WTC11 (cell line): ENCODE measurements around the gene COL2A1. TPM values are rescaled to one million over a fixed set of nuclear protein-coding genes. Genes with fewer than 3 reads are reported as not detected.

ENCODE experiments used
- ATAC-seq: fragments of 200-7000 bp; cut with Tn5 transposase; 2 replicates; pipeline ENCODE4 v1.10.0; 2021; ENCODE audit warnings: mild to moderate bottlenecking, moderate library complexity
- CTCF ChIA-PET: fragments of 300-600 bp; sonication (Branson Sonifier 250); formaldehyde crosslinking; loops from one replicate; lab custom pipeline; 2021; ENCODE audit warnings: antibody characterized with exemption; lab: Charles Lee
- POLR2A ChIA-PET: fragments of 350-600 bp; sonication (Branson Sonifier 250); formaldehyde crosslinking; loops from one replicate; lab custom pipeline; 2021; ENCODE audit warnings: antibody characterized with exemption; lab: Charles Lee
- DNase-seq: peaks from one replicate; pipeline ENCODE4 v3.0.0; 2021; ENCODE audit warnings: low spot score
- H3K27ac Mint-ChIP-seq: 2 replicates; pipeline ENCODE4 v1.8.0; 2021; ENCODE audit warnings: mixed read lengths
- H3K27me3 Mint-ChIP-seq: 2 replicates; pipeline ENCODE4 v1.8.0; 2021; ENCODE audit warnings: low read depth, mild to moderate bottlenecking, moderate library complexity, mixed read lengths
- H3K36me3 Mint-ChIP-seq: 2 replicates; pipeline ENCODE4 v1.8.0; 2021; ENCODE audit warnings: mixed read lengths
- H3K4me1 Mint-ChIP-seq: 2 replicates; pipeline ENCODE4 v1.8.0; 2022; ENCODE audit warnings: mixed read lengths
- H3K4me3 Mint-ChIP-seq: 2 replicates; pipeline ENCODE4 v1.8.0; 2021; ENCODE audit warnings: mild to moderate bottlenecking, moderate library complexity, mixed read lengths
- H3K9me3 Mint-ChIP-seq: 2 replicates; pipeline ENCODE4 v1.8.0; 2021; ENCODE audit warnings: mixed read lengths
- ATF1 ChIP-seq: sonication (generic); formaldehyde crosslinking; IDR thresholded peaks from 2 replicates; pipeline ENCODE4 v1.8.1; 2023; ENCODE audit warnings: mild to moderate bottlenecking, moderate library complexity, missing genetic modification reagents
- CBFB ChIP-seq: sonication (generic); formaldehyde crosslinking; IDR thresholded peaks from 2 replicates; pipeline ENCODE4 v1.8.1; 2022; ENCODE audit warnings: mild to moderate bottlenecking, low read depth, missing genetic modification reagents
- ELF4 ChIP-seq: sonication (generic); formaldehyde crosslinking; IDR thresholded peaks from 2 replicates; pipeline ENCODE4 v1.8.1; 2022; ENCODE audit warnings: low read depth, mild to moderate bottlenecking, moderate library complexity, missing genetic modification reagents
- ESRRA ChIP-seq: sonication (generic); formaldehyde crosslinking; IDR thresholded peaks from 2 replicates; pipeline ENCODE4 v1.8.1; 2022; ENCODE audit warnings: mild to moderate bottlenecking, missing genetic modification reagents, borderline replicate concordance
- FOXP1 ChIP-seq: sonication (generic); formaldehyde crosslinking; IDR thresholded peaks from 2 replicates; pipeline ENCODE4 v1.8.0; 2022; ENCODE audit warnings: missing genetic modification reagents, mild to moderate bottlenecking, moderate library complexity, borderline replicate concordance
- GABPB1 ChIP-seq: sonication (generic); formaldehyde crosslinking; IDR thresholded peaks from 2 replicates; pipeline ENCODE4 v1.8.1; 2023; ENCODE audit warnings: mild to moderate bottlenecking, missing genetic modification reagents
- JAZF1 ChIP-seq: fragments of 250-450 bp; sonication (Bioruptor Pico); IDR thresholded peaks from 2 replicates; pipeline ENCODE4 v1.9.0; 2021; ENCODE audit warnings: moderate library complexity, mild to moderate bottlenecking, inconsistent platforms
- NFATC4 ChIP-seq: fragments of 250-450 bp; sonication (Bioruptor Pico); IDR thresholded peaks from 2 replicates; pipeline ENCODE4 v1.9.0; 2021; ENCODE audit warnings: mild to moderate bottlenecking
- NFE2L1 ChIP-seq: sonication (generic); formaldehyde crosslinking; IDR thresholded peaks from 2 replicates; pipeline ENCODE4 v1.8.1; 2023; ENCODE audit warnings: missing genetic modification reagents
- RORB ChIP-seq: fragments of 250-450 bp; sonication (Bioruptor Pico); IDR thresholded peaks from 2 replicates; pipeline ENCODE4 v1.9.0; 2021; ENCODE audit warnings: mild to moderate bottlenecking
- SP1 ChIP-seq: sonication (generic); formaldehyde crosslinking; conservative IDR thresholded peaks from 2 replicates; pipeline ENCODE4 v1.8.1; 2022; ENCODE audit warnings: missing genetic modification reagents
- ZNF232 ChIP-seq: sonication (generic); formaldehyde crosslinking; IDR thresholded peaks from 2 replicates; pipeline ENCODE4 v1.8.0; 2022; ENCODE audit warnings: mild to moderate bottlenecking, missing genetic modification reagents
- ZNF423 ChIP-seq: fragments of 250-450 bp; sonication (Bioruptor Pico); IDR thresholded peaks from 2 replicates; pipeline ENCODE4 v2.1.2; 2022; ENCODE audit warnings: mild to moderate bottlenecking, moderate library complexity
- total RNA-seq: library from RNA; stranded (reverse); gene quantifications from 3 replicates; pipeline ENCODE4 v1.2.3, GENCODE V29; 2021
- TF ChIP-seq, protein P1 (sequence below): sonication (generic); formaldehyde crosslinking; IDR thresholded peaks from 2 replicates; pipeline ENCODE4 v1.8.0; 2023; ENCODE audit warnings: missing genetic modification reagents
- TF ChIP-seq, protein P2 (sequence below): fragments of 250-450 bp; sonication (Bioruptor Pico); IDR thresholded peaks from 2 replicates; pipeline ENCODE4 v1.9.0; 2021; ENCODE audit warnings: moderate library complexity, mild to moderate bottlenecking, inconsistent platforms, borderline replicate concordance
- TF ChIP-seq, protein P3 (sequence below): sonication (generic); formaldehyde crosslinking; IDR thresholded peaks from 2 replicates; pipeline ENCODE4 v1.8.1; 2023; ENCODE audit warnings: mild to moderate bottlenecking, missing genetic modification reagents
- TF ChIP-seq, protein P4 (sequence below): sonication (generic); formaldehyde crosslinking; IDR thresholded peaks from 2 replicates; pipeline ENCODE4 v1.8.0; 2022; ENCODE audit warnings: mild to moderate bottlenecking, missing genetic modification reagents
- TF ChIP-seq, protein P5 (sequence below): sonication (generic); formaldehyde crosslinking; IDR thresholded peaks from 2 replicates; pipeline ENCODE4 v1.8.1; 2023; ENCODE audit warnings: mild to moderate bottlenecking, missing genetic modification reagents, moderate library complexity

COL2A1 gene
- total RNA-seq, 1 experiment from 2014 or later, result 20.9 TPM

DNA sequence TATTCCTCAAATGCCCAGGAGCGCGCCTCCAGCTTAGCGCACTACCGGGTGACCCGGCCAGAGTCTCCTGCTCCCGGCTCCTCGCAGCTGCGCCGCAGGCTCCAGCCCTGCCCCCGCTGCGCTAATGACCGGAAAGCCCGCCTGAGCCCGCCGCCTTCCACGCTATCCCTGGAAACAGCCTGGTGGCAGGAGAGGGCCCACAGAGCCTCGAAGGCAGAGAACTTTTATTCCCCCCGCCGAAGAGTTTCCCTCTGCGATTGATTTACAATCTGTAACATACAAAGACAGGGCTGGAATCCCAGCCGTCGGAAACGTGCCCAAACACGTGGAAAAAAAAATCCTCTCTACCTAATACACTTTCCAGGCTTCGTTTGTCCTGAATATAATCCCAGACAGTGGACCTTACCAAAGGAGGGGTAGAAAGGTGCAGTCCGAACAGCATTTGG lies 1.5 kb downstream of the COL2A1 start:
- no peaks in the 10 kb centered on the region for H3K36me3 Mint-ChIP-seq
- ChIA-PET POLR2A (interaction anchor here (1.0 kb wide), 1 partner anchor 32 kb away, joined by 3 read pairs; no protein-coding TSS in a partner anchor), CTCF (interaction anchor here (0.9 to 4.0 kb wide), 6 partner anchors 20 to 187 kb away, joined by 3 to 18 read pairs (median 6); partner anchors contain the start of genes TMEM106C and VDR)
- no peak overlapping the region for H3K27ac Mint-ChIP-seq
- TF ChIP-seq NFATC4 (CRISPR knock-in tag), result no peak
- TF ChIP-seq FOXP1 (CRISPR knock-in tag), result 0 out of 2 replicates have a peak, but pooled peaks have one; percentile 17
- TF ChIP-seq ZNF423 (CRISPR knock-in tag), result peak; percentile 34; the same call in 1 of the 2 replicates
- TF ChIP-seq SP1 (CRISPR knock-in tag), result no peak; the same call in 1 of the 2 replicates
- peak; percentile 44 for DNase-seq
- H3K4me3 Mint-ChIP-seq, result peak overlapping the region; percentile 81
- H3K9me3 Mint-ChIP-seq, result no peaks in the 10 kb centered on the region
- peaks cover 100% of the 10 kb centered on the region for H3K27me3 Mint-ChIP-seq
- ATAC-seq, result no peak
- H3K4me1 Mint-ChIP-seq, result peaks cover 67% of the 10 kb centered on the region

DNA sequence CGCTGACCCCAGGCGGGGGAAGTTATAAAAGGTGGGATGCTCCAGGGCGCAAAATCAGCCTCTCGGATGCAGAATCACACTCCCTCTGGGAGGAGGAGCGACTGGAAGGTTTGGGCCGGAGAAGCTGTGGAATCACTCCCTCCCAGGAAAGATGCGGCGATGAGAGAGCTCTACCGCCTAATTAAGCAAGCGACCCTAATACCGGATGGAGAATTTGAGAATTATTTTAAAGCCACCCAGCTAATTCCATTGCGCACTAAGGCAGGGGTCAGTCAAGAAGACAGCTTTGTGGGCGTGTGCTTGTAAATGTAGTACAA lies 1.9 kb downstream of the COL2A1 start:
- no peak for TF ChIP-seq GABPB1 (CRISPR knock-in tag)
- no peak for TF ChIP-seq JAZF1 (CRISPR knock-in tag)
- TF ChIP-seq ELF4 (CRISPR knock-in tag), result no peak
- TF ChIP-seq, protein P1, sequence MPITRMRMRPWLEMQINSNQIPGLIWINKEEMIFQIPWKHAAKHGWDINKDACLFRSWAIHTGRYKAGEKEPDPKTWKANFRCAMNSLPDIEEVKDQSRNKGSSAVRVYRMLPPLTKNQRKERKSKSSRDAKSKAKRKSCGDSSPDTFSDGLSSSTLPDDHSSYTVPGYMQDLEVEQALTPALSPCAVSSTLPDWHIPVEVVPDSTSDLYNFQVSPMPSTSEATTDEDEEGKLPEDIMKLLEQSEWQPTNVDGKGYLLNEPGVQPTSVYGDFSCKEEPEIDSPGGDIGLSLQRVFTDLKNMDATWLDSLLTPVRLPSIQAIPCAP (CRISPR knock-in tag), result no peak
- TF ChIP-seq, protein P2, sequence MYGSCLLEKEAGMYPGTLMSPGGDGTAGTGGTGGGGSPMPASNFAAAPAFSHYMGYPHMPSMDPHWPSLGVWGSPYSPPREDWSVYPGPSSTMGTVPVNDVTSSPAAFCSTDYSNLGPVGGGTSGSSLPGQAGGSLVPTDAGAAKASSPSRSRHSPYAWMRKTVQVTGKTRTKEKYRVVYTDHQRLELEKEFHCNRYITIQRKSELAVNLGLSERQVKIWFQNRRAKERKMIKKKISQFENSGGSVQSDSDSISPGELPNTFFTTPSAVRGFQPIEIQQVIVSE (CRISPR knock-in tag), result no peak
- no peak for TF ChIP-seq RORB (CRISPR knock-in tag)
- TF ChIP-seq ATF1 (CRISPR knock-in tag), result no peak
- TF ChIP-seq NFE2L1, result no peak
- no peak for TF ChIP-seq CBFB (CRISPR knock-in tag)
- TF ChIP-seq, protein P3, sequence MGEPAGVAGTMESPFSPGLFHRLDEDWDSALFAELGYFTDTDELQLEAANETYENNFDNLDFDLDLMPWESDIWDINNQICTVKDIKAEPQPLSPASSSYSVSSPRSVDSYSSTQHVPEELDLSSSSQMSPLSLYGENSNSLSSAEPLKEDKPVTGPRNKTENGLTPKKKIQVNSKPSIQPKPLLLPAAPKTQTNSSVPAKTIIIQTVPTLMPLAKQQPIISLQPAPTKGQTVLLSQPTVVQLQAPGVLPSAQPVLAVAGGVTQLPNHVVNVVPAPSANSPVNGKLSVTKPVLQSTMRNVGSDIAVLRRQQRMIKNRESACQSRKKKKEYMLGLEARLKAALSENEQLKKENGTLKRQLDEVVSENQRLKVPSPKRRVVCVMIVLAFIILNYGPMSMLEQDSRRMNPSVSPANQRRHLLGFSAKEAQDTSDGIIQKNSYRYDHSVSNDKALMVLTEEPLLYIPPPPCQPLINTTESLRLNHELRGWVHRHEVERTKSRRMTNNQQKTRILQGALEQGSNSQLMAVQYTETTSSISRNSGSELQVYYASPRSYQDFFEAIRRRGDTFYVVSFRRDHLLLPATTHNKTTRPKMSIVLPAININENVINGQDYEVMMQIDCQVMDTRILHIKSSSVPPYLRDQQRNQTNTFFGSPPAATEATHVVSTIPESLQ, result no peak
- no peak for TF ChIP-seq ZNF232 (CRISPR knock-in tag)
- TF ChIP-seq, protein P4, sequence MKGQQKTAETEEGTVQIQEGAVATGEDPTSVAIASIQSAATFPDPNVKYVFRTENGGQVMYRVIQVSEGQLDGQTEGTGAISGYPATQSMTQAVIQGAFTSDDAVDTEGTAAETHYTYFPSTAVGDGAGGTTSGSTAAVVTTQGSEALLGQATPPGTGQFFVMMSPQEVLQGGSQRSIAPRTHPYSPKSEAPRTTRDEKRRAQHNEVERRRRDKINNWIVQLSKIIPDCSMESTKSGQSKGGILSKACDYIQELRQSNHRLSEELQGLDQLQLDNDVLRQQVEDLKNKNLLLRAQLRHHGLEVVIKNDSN (CRISPR knock-in tag), result no peak
- TF ChIP-seq, protein P5, sequence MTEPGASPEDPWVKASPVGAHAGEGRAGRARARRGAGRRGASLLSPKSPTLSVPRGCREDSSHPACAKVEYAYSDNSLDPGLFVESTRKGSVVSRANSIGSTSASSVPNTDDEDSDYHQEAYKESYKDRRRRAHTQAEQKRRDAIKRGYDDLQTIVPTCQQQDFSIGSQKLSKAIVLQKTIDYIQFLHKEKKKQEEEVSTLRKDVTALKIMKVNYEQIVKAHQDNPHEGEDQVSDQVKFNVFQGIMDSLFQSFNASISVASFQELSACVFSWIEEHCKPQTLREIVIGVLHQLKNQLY, result no peak
- TF ChIP-seq ESRRA (CRISPR knock-in tag), result no peak
- Mint-ChIP-seq H3K36me3 (no peaks in the 10 kb centered on the region), H3K4me3 (peak overlapping the region; percentile 81), H3K9me3 (no peaks in the 10 kb centered on the region), H3K27ac (0 out of 2 replicates have a peak overlapping the region, but pooled peaks have one; percentile 49), H3K27me3 (peaks cover 100% of the 10 kb centered on the region), H3K4me1 (peaks cover 67% of the 10 kb centered on the region)
- ATAC-seq (no peak), DNase-seq (no peak)
- POLR2A ChIA-PET, result interaction anchor here (1.0 kb wide), 1 partner anchor 31 kb away, joined by 3 read pairs; no protein-coding TSS in a partner anchor
- CTCF ChIA-PET, result interaction anchor here (0.9 to 4.0 kb wide), 8 partner anchors 19 to 205 kb away, joined by 3 to 18 read pairs (median 6); partner anchors contain the start of genes TMEM106C and VDR
